HG02938 (cell line): ENCODE data around the gene NKD1.

Experiments used
- ATAC-seq: cut with Tn5 transposase; IDR thresholded peaks from one replicate; pipeline ENCODE4 v1.9.1; 2021; ENCODE audit warnings: mild to moderate bottlenecking, moderate library complexity; ENCODE audit not compliant: unreplicated experiment

NKD1 gene

GRCh38 chr16:50670476-50670875 lies 122.3 kb downstream of the NKD1 start:
- no peak for ATAC-seq

- ATAC-seq, result no peak
Observed at GRCh38 chr16:50671644-50672260, 123.6 kb downstream of the NKD1 start.

GRCh38 chr16:50673496-50674275 lies 125.5 kb downstream of the NKD1 start:
- ATAC-seq, result no peak

- no peak for ATAC-seq
Observed at GRCh38 chr16:50674831-50675230, 126.6 kb downstream of the NKD1 start.

GRCh38 chr16:50675686-50676610 lies 127.8 kb downstream of the NKD1 start:
- no peak for ATAC-seq

GRCh38 chr16:50676684-50677225 lies 128.6 kb downstream of the NKD1 start:
- no peak for ATAC-seq

GRCh38 chr16:50677351-50677750 lies 129.2 kb downstream of the NKD1 start:
- no peak for ATAC-seq

- ATAC-seq, result no peak
Observed at GRCh38 chr16:50678531-50678930, 130.3 kb downstream of the NKD1 start.

GRCh38 chr16:50679266-50679665 lies 131.1 kb downstream of the NKD1 start:
- no peak for ATAC-seq

GRCh38 chr16:50679676-50680555 lies 131.7 kb downstream of the NKD1 start:
- no peak for ATAC-seq

GRCh38 chr16:50680556-50680893 lies 132.3 kb downstream of the NKD1 start:
- no peak for ATAC-seq

GRCh38 chr16:50681021-50681885 lies 133.1 kb downstream of the NKD1 start, which contains the start of gene SNX20:
SNX20 (minus strand) TSS chr16:50681312; CDS start chr16:50677526, 3,786 bp downstream.
- peak; percentile 44 for ATAC-seq

- ATAC-seq, result peak; percentile 69
Observed at GRCh38 chr16:50683689-50684374, 135.6 kb downstream of the NKD1 start.

GRCh38 chr16:50684823-50685461 lies 136.7 kb downstream of the NKD1 start:
- ATAC-seq, result no peak

- no peak for ATAC-seq
Observed at GRCh38 chr16:50685462-50686063, 137.4 kb downstream of the NKD1 start.

- ATAC-seq, result no peak
Observed at GRCh38 chr16:50688083-50688482, 139.9 kb downstream of the NKD1 start.

GRCh38 chr16:50688867-50689266 lies 140.7 kb downstream of the NKD1 start:
- no peak for ATAC-seq

- no peak for ATAC-seq
Observed at GRCh38 chr16:50690177-50690576, 142.0 kb downstream of the NKD1 start.
